HepG2 (cell line): ENCODE measurements around the gene FGFR3. TPM values are rescaled to one million over a fixed set of nuclear protein-coding genes. Genes with fewer than 3 reads are reported as not detected.

Source experiments
- ARID4A ChIP-seq: sonication (generic); formaldehyde crosslinking; IDR thresholded peaks from 2 replicates; pipeline ENCODE4 v1.5.0; 2020; ENCODE audit warnings: mild to moderate bottlenecking, missing genetic modification reagents, borderline replicate concordance
- ATM ChIP-seq: fragments of 450-650 bp; IDR thresholded peaks from 2 replicates; pipeline ENCODE4 v1.7.1; 2017; ENCODE audit warnings: mild to moderate bottlenecking, borderline replicate concordance
- FOXP1 ChIP-seq, 2 experiments: fragments of 450-650 bp in 1 of 2; IDR thresholded peaks; 2 replicates each; pipeline ENCODE4 v1.6.1; 2017 to 2018; ENCODE audit warnings: antibody characterized with exemption in 1 of 2
- GTF3A ChIP-seq: sonication (generic); formaldehyde crosslinking; conservative IDR thresholded peaks from 2 replicates; pipeline ENCODE4 v1.4.0; 2020; ENCODE audit warnings: mild to moderate bottlenecking, missing genetic modification reagents
- MBD4 ChIP-seq: IDR thresholded peaks from 2 replicates; pipeline ENCODE4 v1.6.1; 2012; ENCODE audit warnings: low read length, inconsistent platforms, borderline replicate concordance
- PAX8 ChIP-seq: sonication (generic); formaldehyde crosslinking; IDR thresholded peaks from 2 replicates; pipeline ENCODE4 v1.8.0; 2022; ENCODE audit warnings: mild to moderate bottlenecking, missing genetic modification reagents, borderline replicate concordance
- POLR2A ChIP-seq, 2 experiments: IDR thresholded peaks; 2 replicates each; pipeline ENCODE4 v1.6.1; 2011; ENCODE audit warnings: low read depth in 2 of 2, low read length in 2 of 2, mild to moderate bottlenecking in 1 of 2, moderate library complexity in 1 of 2; ENCODE audit not compliant: insufficient read depth in 1 of 2
- RBM22 ChIP-seq: fragments of 200-400 bp; formaldehyde crosslinking; optimal IDR thresholded peaks from 2 replicates; pipeline ENCODE3; 2017; ENCODE audit warnings: mild to moderate bottlenecking, low read length, moderate library complexity
- RFXAP ChIP-seq: sonication (generic); formaldehyde crosslinking; IDR thresholded peaks from 2 replicates; pipeline ENCODE4 v1.4.0; 2020; ENCODE audit warnings: missing genetic modification reagents, borderline replicate concordance
- TCF7 ChIP-seq: sonication (generic); IDR thresholded peaks from 2 replicates; pipeline ENCODE4 v1.6.1; 2016; ENCODE audit warnings: antibody characterized with exemption, low read depth
- ZBTB39 ChIP-seq: sonication (generic); formaldehyde crosslinking; IDR thresholded peaks from 2 replicates; pipeline ENCODE4 v1.5.0; 2020; ENCODE audit warnings: missing genetic modification reagents
- ZHX1 ChIP-seq: sonication (generic); formaldehyde crosslinking; IDR thresholded peaks from 2 replicates; pipeline ENCODE4 v1.8.1; 2022; ENCODE audit warnings: low read depth, mild to moderate bottlenecking, missing genetic modification reagents
- ZNF282 ChIP-seq: fragments of 450-650 bp; IDR thresholded peaks from 2 replicates; pipeline ENCODE4 v1.6.1; 2018; ENCODE audit not compliant: partially characterized antibody
- ZNF556 ChIP-seq: sonication (generic); formaldehyde crosslinking; IDR thresholded peaks from 2 replicates; pipeline ENCODE4 v1.4.0; 2020; ENCODE audit warnings: mild to moderate bottlenecking, missing genetic modification reagents, borderline replicate concordance
- ZNF580 ChIP-seq: IDR thresholded peaks from 2 replicates; pipeline ENCODE4 v1.6.1; 2016; ENCODE audit warnings: low read depth, borderline replicate concordance
- ZNF704 ChIP-seq: sonication (generic); formaldehyde crosslinking; IDR thresholded peaks from 2 replicates; pipeline ENCODE4 v1.8.1; 2023; ENCODE audit warnings: mild to moderate bottlenecking, inconsistent platforms, moderate library complexity, missing genetic modification reagents, borderline replicate concordance
- ZNF790 ChIP-seq: sonication (generic); formaldehyde crosslinking; IDR thresholded peaks from 2 replicates; pipeline ENCODE4 v1.8.0; 2022; ENCODE audit warnings: missing genetic modification reagents, mild to moderate bottlenecking, borderline replicate concordance
- polyA plus RNA-seq, 8 experiments: library from polyadenylated mRNA; depleted of rRNA in 3 of 8; stranded (reverse) in 7 of 8; unstranded in 1 of 8; fragments of >200 nt; fragmentation: Illumina TruSeq in 4 of 8; extraction: Trizol in 4 of 8; gene quantifications; 2 replicates each; pipeline versions ENCODE4 v1.2.1 to v1.2.3, GENCODE V29; 2011 to 2016; ENCODE audit warnings: low read depth in 4 of 8, missing spikeins in 1 of 8, mixed read lengths in 1 of 8; ENCODE audit not compliant: insufficient read depth in 1 of 8
- total RNA-seq, 5 experiments: library from RNA; depleted of rRNA; stranded (reverse); fragments of >200 nt; fragmentation: Illumina TruSeq; extraction: Trizol; gene quantifications; 2 replicates each; pipeline ENCODE4 v1.2.3, GENCODE V29; 2016; ENCODE audit warnings: low read depth in 1 of 5

The FGFR3 gene
- total and polyA plus RNA-seq, 2 of the 13 experiments (the other 11 are each of a cell fraction or from before 2014, with no cell fraction given) = 103 to 109 TPM

- peak; percentile 72; the same call in 1 of the 2 replicates for TF ChIP-seq ZHX1 (CRISPR knock-in tag)
- peak; percentile 33; the same call in 1 of the 2 replicates for TF ChIP-seq RFXAP (CRISPR knock-in tag)
- no peak for TF ChIP-seq FOXP1 (IDR thresholded peaks at IDR 0.05)
- TF ChIP-seq FOXP1 (CRISPR knock-in tag; IDR thresholded peaks at IDR 0.05) = 0 out of 2 replicates have a peak, but pooled peaks have one; percentile 18
- no peak for TF ChIP-seq MBD4
- no peak for TF ChIP-seq ZNF282
- TF ChIP-seq TCF7 = no peak
- no peak for TF ChIP-seq ZBTB39 (CRISPR knock-in tag)
- 0 out of 2 replicates have a peak, but pooled peaks have one; percentile 57 for TF ChIP-seq ZNF580 (CRISPR knock-in tag)
- no peak for TF ChIP-seq ZNF790 (CRISPR knock-in tag)
- no peak for TF ChIP-seq ATM
- peak; percentile 53; the same call in 1 of the 2 replicates for TF ChIP-seq ZNF556
- peak; percentile 67 for TF ChIP-seq ARID4A (CRISPR knock-in tag)
- no peak for TF ChIP-seq RBM22
- TF ChIP-seq POLR2A (IDR thresholded peaks at IDR 0.05; ENCODE audit: insufficient read depth in 1 of 2, low read depth in 2 of 2, low read length in 2 of 2) = no peak
- peak; percentile 9; the same call in 1 of the 2 replicates for TF ChIP-seq PAX8
- 0 out of 2 replicates have a peak, but pooled peaks have one; percentile 37 for TF ChIP-seq ZNF704 (CRISPR knock-in tag)
- no peak; the same call in 1 of the 2 replicates for TF ChIP-seq GTF3A (CRISPR knock-in tag)
Observed at GRCh38 chr4:1746265-1746691, 46.8 kb upstream of the FGFR3 start (continued).
